HG03575 (cell line): ENCODE data around the gene NCOA5.

Experiments
- ATAC-seq: cut with Tn5 transposase; IDR thresholded peaks from one replicate; pipeline ENCODE4 v1.9.1; 2021; ENCODE audit not compliant: unreplicated experiment, insufficient number of reproducible peaks, low FRiP score; ENCODE audit errors: extremely low read depth

Gene NCOA5

GRCh38 chr20:46051556-46052308, 38.0 kb downstream of the NCOA5 start:
- ATAC-seq: no peak

- no peak for ATAC-seq
Measured at GRCh38 chr20:46050885-46051284, 38.9 kb downstream of the NCOA5 start.

GRCh38 chr20:46050444-46050843, 39.3 kb downstream of the NCOA5 start:
- ATAC-seq: no peak

GRCh38 chr20:46049815-46050214, 39.9 kb downstream of the NCOA5 start:
- no peak for ATAC-seq

- no peak for ATAC-seq
Measured at GRCh38 chr20:46049190-46049589, 40.6 kb downstream of the NCOA5 start.

GRCh38 chr20:46047821-46048220, 41.9 kb downstream of the NCOA5 start:
- no peak for ATAC-seq

GRCh38 chr20:46046588-46047310, 43.0 kb downstream of the NCOA5 start:
- ATAC-seq: no peak

- ATAC-seq: no peak
Measured at GRCh38 chr20:46044896-46045295, 44.9 kb downstream of the NCOA5 start.

GRCh38 chr20:46043556-46043955, 46.2 kb downstream of the NCOA5 start:
- no peak for ATAC-seq

- no peak for ATAC-seq
Measured at GRCh38 chr20:46040902-46041535, 48.7 kb downstream of the NCOA5 start.

GRCh38 chr20:46037036-46037435, 52.7 kb downstream of the NCOA5 start:
- no peak for ATAC-seq

- no peak for ATAC-seq
Measured at GRCh38 chr20:46036370-46036769, 53.4 kb downstream of the NCOA5 start.

- no peak for ATAC-seq
Measured at GRCh38 chr20:46035713-46036112, 54.0 kb downstream of the NCOA5 start.

- no peak for ATAC-seq
Measured at GRCh38 chr20:46035253-46035652, 54.5 kb downstream of the NCOA5 start.

GRCh38 chr20:46034039-46034438, 55.7 kb downstream of the NCOA5 start:
- ATAC-seq: no peak

- no peak for ATAC-seq
Measured at GRCh38 chr20:46031701-46032254, 58.0 kb downstream of the NCOA5 start.

- ATAC-seq: no peak
Measured at GRCh38 chr20:46031014-46031569, 58.7 kb downstream of the NCOA5 start.

GRCh38 chr20:46030284-46031013, 59.3 kb downstream of the NCOA5 start:
- ATAC-seq: no peak
